ENCODE measurements around the gene KANSL3.

Gene KANSL3

DNA sequence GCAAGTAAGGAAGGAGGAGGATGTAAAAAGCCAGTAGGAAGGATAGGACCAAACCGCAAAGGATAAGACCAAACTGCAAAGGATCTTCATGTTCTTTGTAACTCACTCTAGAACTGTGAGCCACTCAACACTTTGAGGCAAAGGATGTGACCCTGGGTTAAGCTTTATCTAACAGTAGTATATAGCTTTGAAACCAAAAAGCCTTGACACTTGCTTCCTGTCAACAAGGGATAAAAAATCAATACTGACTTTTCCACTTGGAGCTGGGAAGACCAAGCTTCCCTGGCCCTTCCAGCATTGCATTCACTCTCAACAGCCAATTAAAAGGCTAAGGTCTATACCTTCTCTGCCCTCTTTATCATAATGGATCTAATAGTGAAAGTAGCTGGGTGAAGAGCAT, 22.0 kb downstream of the KANSL3 start:
- TF ChIP-seq TAF1 (IDR thresholded peaks at IDR 0.05; ENCODE audit: low read depth) (no peak), EGR1 (IDR thresholded peaks at IDR 0.05) (no peak), CEBPB (IDR thresholded peaks at IDR 0.05) (no peak)

DNA sequence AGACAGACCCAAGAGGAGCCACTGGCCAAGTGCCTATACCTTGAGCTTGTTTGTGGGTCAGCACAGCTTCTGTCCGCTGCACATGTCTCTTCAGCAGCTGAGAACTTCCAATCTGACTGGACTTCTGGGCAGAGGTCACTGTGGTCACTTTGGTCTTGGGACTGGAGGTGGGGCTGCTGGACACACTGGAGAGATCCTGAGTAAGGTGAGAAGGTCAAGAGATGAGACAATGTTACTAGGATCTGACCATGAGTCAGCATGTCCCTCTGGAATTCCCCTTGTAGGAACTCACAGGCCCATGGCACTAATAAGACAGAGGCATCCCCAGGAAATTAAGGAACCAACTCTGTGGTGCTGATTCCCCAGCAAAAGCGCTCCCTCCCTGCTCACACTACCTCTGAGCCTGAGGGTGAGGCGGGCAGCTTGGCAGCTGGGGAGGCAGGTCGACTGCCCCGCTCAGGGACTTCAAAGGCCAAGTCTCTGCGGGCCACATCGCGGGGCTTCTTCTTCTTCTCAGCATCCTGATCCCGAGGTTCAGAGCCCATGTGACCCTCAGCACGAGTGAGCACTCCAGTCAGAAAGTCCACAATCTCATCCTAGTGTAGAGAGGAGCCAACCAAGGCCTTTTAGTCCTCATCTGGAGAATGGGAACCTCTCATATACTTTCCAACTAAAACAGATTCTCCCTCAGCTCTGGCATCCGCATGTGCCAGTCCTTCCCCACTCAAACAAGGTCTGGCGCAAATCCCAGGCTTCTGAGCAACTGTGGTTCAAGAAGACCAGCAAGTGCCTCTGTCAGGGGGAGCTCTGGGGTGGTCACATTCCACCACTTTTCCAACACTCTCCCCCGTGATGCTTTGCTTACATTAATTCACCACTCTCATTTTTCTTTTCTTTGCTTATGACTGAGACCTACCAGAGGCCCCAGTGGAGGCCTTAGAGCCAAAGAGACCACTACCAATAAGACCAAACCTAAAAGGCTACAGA, 29.4 kb downstream of the KANSL3 start:
- no peak for TF ChIP-seq CREB1 (IDR thresholded peaks at IDR 0.05; ENCODE audit: low read depth)
- no peak for TF ChIP-seq YY1 (IDR thresholded peaks at IDR 0.05; ENCODE audit: low read depth)
- no peak for TF ChIP-seq RAD21 (IDR thresholded peaks at IDR 0.05; ENCODE audit: low read depth)
- TF ChIP-seq, protein P1, sequence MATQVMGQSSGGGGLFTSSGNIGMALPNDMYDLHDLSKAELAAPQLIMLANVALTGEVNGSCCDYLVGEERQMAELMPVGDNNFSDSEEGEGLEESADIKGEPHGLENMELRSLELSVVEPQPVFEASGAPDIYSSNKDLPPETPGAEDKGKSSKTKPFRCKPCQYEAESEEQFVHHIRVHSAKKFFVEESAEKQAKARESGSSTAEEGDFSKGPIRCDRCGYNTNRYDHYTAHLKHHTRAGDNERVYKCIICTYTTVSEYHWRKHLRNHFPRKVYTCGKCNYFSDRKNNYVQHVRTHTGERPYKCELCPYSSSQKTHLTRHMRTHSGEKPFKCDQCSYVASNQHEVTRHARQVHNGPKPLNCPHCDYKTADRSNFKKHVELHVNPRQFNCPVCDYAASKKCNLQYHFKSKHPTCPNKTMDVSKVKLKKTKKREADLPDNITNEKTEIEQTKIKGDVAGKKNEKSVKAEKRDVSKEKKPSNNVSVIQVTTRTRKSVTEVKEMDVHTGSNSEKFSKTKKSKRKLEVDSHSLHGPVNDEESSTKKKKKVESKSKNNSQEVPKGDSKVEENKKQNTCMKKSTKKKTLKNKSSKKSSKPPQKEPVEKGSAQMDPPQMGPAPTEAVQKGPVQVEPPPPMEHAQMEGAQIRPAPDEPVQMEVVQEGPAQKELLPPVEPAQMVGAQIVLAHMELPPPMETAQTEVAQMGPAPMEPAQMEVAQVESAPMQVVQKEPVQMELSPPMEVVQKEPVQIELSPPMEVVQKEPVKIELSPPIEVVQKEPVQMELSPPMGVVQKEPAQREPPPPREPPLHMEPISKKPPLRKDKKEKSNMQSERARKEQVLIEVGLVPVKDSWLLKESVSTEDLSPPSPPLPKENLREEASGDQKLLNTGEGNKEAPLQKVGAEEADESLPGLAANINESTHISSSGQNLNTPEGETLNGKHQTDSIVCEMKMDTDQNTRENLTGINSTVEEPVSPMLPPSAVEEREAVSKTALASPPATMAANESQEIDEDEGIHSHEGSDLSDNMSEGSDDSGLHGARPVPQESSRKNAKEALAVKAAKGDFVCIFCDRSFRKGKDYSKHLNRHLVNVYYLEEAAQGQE (IDR thresholded peaks at IDR 0.05; ENCODE audit: low read depth), result no peak
- TF ChIP-seq FOXM1 (IDR thresholded peaks at IDR 0.05; ENCODE audit: borderline replicate concordance, low read depth), result no peak
- no peak for TF ChIP-seq TAF1 (IDR thresholded peaks at IDR 0.05; ENCODE audit: low read depth)
- TF ChIP-seq TEAD4 (IDR thresholded peaks at IDR 0.05), result no peak
- TF ChIP-seq CEBPB (IDR thresholded peaks at IDR 0.05), result no peak
- TF ChIP-seq, protein P2, sequence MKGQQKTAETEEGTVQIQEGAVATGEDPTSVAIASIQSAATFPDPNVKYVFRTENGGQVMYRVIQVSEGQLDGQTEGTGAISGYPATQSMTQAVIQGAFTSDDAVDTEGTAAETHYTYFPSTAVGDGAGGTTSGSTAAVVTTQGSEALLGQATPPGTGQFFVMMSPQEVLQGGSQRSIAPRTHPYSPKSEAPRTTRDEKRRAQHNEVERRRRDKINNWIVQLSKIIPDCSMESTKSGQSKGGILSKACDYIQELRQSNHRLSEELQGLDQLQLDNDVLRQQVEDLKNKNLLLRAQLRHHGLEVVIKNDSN (IDR thresholded peaks at IDR 0.05), result no peak
- TF ChIP-seq, protein P3, sequence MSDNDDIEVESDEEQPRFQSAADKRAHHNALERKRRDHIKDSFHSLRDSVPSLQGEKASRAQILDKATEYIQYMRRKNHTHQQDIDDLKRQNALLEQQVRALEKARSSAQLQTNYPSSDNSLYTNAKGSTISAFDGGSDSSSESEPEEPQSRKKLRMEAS (IDR thresholded peaks at IDR 0.05), result no peak
- TF ChIP-seq ZBTB7A (IDR thresholded peaks at IDR 0.05; ENCODE audit: low read depth), result no peak
- no peak for TF ChIP-seq EGR1 (IDR thresholded peaks at IDR 0.05)
- no peak for TF ChIP-seq TCF12 (IDR thresholded peaks at IDR 0.05; ENCODE audit: low read depth)
- no peak for TF ChIP-seq NFIC (IDR thresholded peaks at IDR 0.05)

DNA sequence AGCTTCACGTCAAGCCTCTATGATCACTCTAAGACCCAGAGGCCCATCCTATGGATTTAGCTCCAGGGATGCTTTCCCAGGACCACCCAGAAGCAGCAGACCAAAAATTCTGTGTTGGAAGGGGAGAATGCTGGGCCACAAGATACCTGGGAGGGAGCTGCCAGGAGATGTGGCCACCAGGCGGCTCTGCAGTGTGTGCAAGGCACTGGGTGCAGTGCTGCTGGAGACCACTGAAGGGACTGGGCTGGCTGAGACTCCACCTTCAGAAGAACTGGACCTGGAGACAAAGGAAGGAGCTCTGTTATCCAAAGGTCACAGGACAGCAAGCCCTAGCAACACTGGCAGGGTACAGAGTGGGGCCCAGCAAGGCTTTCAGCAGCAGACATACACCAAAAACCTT, 34.0 kb downstream of the KANSL3 start:
- TF ChIP-seq TAF1 (IDR thresholded peaks at IDR 0.05; ENCODE audit: low read depth), result no peak
- TF ChIP-seq EGR1 (IDR thresholded peaks at IDR 0.05), result no peak
- no peak for TF ChIP-seq TEAD4 (IDR thresholded peaks at IDR 0.05)
- no peak for TF ChIP-seq RAD21 (IDR thresholded peaks at IDR 0.05; ENCODE audit: low read depth)
- no peak for TF ChIP-seq ZBTB7A (IDR thresholded peaks at IDR 0.05; ENCODE audit: low read depth)
- TF ChIP-seq EP300 (IDR thresholded peaks at IDR 0.05; ENCODE audit: borderline replicate concordance), result no peak
- TF ChIP-seq, protein P2 (IDR thresholded peaks at IDR 0.05), result no peak
- TF ChIP-seq TCF12 (IDR thresholded peaks at IDR 0.05; ENCODE audit: low read depth), result no peak

DNA sequence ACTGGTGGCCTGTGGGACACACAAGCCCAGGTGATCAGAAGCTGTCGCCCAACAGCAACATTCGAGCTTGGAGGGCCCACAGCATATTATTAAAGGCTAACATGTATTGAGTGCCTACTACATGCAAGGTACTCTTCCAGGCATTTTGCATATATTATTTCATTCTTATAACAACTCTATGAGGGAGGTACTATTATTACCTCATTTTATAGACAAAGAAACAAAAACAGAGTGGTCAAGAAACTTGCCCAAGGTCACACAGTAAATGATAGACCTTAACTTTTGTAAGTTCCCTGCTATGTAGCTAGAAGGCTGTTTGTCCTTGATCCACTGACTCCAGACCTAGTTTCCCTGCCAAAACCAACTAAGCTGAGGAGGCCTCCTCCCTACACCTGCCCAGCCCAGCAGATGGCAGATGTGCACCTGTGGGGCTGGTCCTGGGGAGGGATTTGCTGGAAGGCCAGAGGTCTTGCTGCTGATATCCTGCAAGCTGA, 35.7 kb downstream of the KANSL3 start:
- TF ChIP-seq RAD21 (IDR thresholded peaks at IDR 0.05; ENCODE audit: low read depth) (peak; percentile 32; the same call in 1 of the 2 replicates), NFIC (IDR thresholded peaks at IDR 0.05) (no peak)

DNA sequence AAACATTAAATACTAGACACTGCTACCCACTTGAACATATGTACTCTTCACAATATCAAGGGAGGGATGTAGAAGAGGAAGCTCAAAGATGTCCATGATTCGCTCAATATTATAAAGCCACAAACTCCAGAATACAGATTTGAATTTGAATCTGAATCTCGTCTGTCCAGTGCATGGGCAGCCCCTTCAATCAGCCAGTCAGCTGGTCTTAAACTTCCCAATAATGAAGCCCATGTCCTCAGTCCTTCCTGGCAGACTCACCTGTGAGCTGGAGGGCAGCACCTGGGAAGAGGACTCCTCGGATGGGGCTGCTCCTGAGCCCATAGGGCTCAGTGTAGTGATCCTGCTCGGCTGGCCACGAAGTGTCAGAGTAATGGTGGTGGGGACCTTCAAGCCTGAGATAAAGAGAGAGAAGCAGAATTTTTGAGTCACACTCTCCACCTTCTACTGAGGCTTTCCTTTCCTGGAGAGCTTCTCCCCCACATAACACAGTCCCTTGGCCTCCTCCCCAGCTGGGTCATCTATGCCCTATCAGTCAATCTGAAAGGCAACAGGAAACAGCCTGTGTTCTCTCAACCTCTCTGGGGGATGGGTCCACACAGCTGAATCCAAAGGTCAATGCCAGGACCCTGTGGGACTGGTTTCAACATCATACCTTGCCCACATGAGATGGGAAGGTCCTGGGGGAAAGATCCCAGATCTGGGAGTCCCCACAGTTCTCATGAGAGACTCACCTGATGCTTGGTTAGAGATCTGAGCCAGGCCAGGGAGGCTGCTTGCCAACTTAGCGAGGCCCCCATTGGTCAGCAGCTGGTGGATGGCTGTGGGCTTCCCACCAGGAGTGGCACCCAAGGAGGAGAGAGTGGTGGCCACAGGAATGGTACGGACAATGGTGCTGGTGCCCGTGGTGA, 36.5 kb downstream of the KANSL3 start:
- TF ChIP-seq, protein P2 (IDR thresholded peaks at IDR 0.05), result no peak
- no peak for TF ChIP-seq CEBPB (IDR thresholded peaks at IDR 0.05)
- TF ChIP-seq CREB1 (IDR thresholded peaks at IDR 0.05; ENCODE audit: low read depth), result no peak
- TF ChIP-seq FOXM1 (IDR thresholded peaks at IDR 0.05; ENCODE audit: borderline replicate concordance, low read depth), result no peak
- no peak for TF ChIP-seq TAF1 (IDR thresholded peaks at IDR 0.05; ENCODE audit: low read depth)
- TF ChIP-seq EP300 (IDR thresholded peaks at IDR 0.05; ENCODE audit: borderline replicate concordance), result no peak
- TF ChIP-seq EGR1 (IDR thresholded peaks at IDR 0.05), result no peak
- no peak for TF ChIP-seq RAD21 (IDR thresholded peaks at IDR 0.05; ENCODE audit: low read depth)
- no peak for TF ChIP-seq TEAD4 (IDR thresholded peaks at IDR 0.05)
- no peak for TF ChIP-seq TCF12 (IDR thresholded peaks at IDR 0.05; ENCODE audit: low read depth)
- no peak for TF ChIP-seq ZBTB7A (IDR thresholded peaks at IDR 0.05; ENCODE audit: low read depth)

DNA sequence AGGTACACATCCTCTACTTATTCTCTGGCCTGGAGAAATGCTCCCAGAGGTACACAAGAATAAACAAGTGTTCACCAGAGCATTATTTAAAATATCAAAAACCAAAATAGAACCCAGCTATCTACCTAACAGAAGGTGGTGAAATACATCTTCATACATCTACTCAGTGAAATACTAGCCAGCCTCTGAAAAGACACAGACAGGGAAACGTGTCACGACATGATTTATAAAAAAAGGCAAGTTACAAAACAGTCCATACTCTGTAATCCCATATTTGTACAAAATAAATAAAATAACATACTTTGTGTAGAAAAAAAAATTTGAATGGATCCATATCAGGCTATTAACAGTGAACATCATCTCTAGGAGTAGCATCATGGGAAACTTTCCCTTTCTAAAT, 38.2 kb downstream of the KANSL3 start:
- TF ChIP-seq FOXM1 (IDR thresholded peaks at IDR 0.05; ENCODE audit: borderline replicate concordance, low read depth) (no peak), CEBPB (IDR thresholded peaks at IDR 0.05) (no peak), CREB1 (IDR thresholded peaks at IDR 0.05; ENCODE audit: low read depth) (no peak), NFIC (IDR thresholded peaks at IDR 0.05) (no peak), EP300 (IDR thresholded peaks at IDR 0.05; ENCODE audit: borderline replicate concordance) (no peak), EGR1 (IDR thresholded peaks at IDR 0.05) (no peak), TAF1 (IDR thresholded peaks at IDR 0.05; ENCODE audit: low read depth) (no peak), RAD21 (IDR thresholded peaks at IDR 0.05; ENCODE audit: low read depth) (no peak), TEAD4 (IDR thresholded peaks at IDR 0.05) (no peak)
- TF ChIP-seq, protein P2 (IDR thresholded peaks at IDR 0.05), result no peak
- TF ChIP-seq, protein P1 (IDR thresholded peaks at IDR 0.05; ENCODE audit: low read depth), result no peak
